ENCODE measurements around the gene YIPF1. TPM values are rescaled to one million over a fixed set of nuclear protein-coding genes. Genes with fewer than 3 reads are reported as not detected.
"Not testable (repeated sequence)": the region's sequence is repeated elsewhere in the genome, so short reads cannot be mapped to it uniquely, and the experiment has no call there.

The YIPF1 gene
- total and polyA plus RNA-seq, 2 experiments from 2014 or later = 27.7 to 34.0 TPM

DNA sequence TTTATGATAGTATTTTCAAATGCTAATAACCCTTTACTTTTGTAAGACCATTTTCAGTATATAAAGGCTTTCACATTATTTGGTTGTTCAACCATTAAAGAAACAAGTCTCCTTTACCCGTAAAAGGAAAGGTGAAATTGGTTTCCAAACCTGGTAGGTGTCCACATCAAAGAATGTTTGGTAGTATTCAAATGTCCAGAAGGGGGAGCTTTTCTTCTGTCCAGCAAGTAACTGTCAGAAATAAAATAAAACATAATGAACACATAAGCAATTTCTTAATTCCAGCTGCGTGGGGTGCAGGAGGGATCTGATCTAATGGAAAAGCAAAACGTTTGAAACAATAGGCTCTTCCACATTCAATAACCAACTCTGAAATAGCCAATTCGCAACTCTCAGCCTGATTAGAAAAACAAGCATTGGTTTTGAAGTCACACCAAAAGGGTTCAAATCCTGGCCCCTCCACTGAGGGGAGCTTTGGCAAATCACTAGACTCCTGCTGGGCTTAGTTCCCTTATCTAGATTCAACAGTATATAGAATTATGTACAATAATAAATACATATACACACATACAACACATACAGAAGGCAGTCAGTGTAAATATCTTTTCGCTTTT lies 11.0 kb downstream of the YIPF1 start:
- Histone ChIP-seq H3K27ac (no peak overlapping the region), H3K9me3 (ENCODE audit: low read depth) (peaks cover 3% of the 10 kb centered on the region), H3K4me2 (no peak overlapping the region), H3K36me3 (replicated peaks; ENCODE audit: insufficient read depth, low read depth) (no peaks in the 10 kb centered on the region), H3K27me3 (no peaks in the 10 kb centered on the region), H3K4me1 (ENCODE audit: insufficient read depth) (no peaks in the 10 kb centered on the region), H2AFZ (no peak overlapping the region), H3K79me2 (no peaks in the 10 kb centered on the region), H4K20me1 (ENCODE audit: insufficient read depth, poor library complexity, severe bottlenecking) (no peaks in the 10 kb centered on the region), H3K9me2 (replicated peaks; ENCODE audit: insufficient read depth) (no peaks in the 10 kb centered on the region), H3K4me3 (no peak overlapping the region)
- WGBS (ENCODE audit: low lambda C conversion rate, missing lambda C conversion rate) = 60% methylated on average over 5 of the region's 5 CpGs
- peak; percentile 73 for DNase-seq (ENCODE audit: low spot score)
- no peak for TF ChIP-seq EZH2 (IDR thresholded peaks at IDR 0.05; ENCODE audit: borderline replicate concordance)
- TF ChIP-seq, protein P1, sequence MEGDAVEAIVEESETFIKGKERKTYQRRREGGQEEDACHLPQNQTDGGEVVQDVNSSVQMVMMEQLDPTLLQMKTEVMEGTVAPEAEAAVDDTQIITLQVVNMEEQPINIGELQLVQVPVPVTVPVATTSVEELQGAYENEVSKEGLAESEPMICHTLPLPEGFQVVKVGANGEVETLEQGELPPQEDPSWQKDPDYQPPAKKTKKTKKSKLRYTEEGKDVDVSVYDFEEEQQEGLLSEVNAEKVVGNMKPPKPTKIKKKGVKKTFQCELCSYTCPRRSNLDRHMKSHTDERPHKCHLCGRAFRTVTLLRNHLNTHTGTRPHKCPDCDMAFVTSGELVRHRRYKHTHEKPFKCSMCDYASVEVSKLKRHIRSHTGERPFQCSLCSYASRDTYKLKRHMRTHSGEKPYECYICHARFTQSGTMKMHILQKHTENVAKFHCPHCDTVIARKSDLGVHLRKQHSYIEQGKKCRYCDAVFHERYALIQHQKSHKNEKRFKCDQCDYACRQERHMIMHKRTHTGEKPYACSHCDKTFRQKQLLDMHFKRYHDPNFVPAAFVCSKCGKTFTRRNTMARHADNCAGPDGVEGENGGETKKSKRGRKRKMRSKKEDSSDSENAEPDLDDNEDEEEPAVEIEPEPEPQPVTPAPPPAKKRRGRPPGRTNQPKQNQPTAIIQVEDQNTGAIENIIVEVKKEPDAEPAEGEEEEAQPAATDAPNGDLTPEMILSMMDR (IDR thresholded peaks at IDR 0.05; ENCODE audit: poor library complexity) = peak; percentile 68

- not testable (repeated sequence) for H3K9me2 ChIP-seq (replicated peaks; ENCODE audit: insufficient read depth); H3K4me2 ChIP-seq; H3K9me3 ChIP-seq (ENCODE audit: low read depth); H3K4me1 ChIP-seq (ENCODE audit: insufficient read depth); H3K36me3 ChIP-seq (replicated peaks; ENCODE audit: insufficient read depth, low read depth); H3K4me3 ChIP-seq; H3K27me3 ChIP-seq; H3K27ac ChIP-seq; H4K20me1 ChIP-seq (ENCODE audit: insufficient read depth, poor library complexity, severe bottlenecking); H2AFZ ChIP-seq; DNase-seq (ENCODE audit: low spot score); H3K79me2 ChIP-seq
- 93% methylated on average over 2 of the region's 2 CpGs for WGBS (ENCODE audit: low lambda C conversion rate, missing lambda C conversion rate)
Observed at GRCh38 chr1:53875150-53875549, 14.4 kb downstream of the YIPF1 start.

GRCh38 chr1:53871773-53872484 lies 17.7 kb downstream of the YIPF1 start:
- H3K4me2 ChIP-seq = no peak overlapping the region
- H3K79me2 ChIP-seq = no peaks in the 10 kb centered on the region
- no peaks in the 10 kb centered on the region for H3K4me1 ChIP-seq (ENCODE audit: insufficient read depth)
- H3K27ac ChIP-seq = no peak overlapping the region
- TF ChIP-seq, protein P1 (IDR thresholded peaks at IDR 0.05; ENCODE audit: poor library complexity) = no peak
- TF ChIP-seq EZH2phosphoT487 (IDR thresholded peaks at IDR 0.05; ENCODE audit: low read depth, severe bottlenecking, unreplicated experiment) (no peak), EZH2 (IDR thresholded peaks at IDR 0.05; ENCODE audit: borderline replicate concordance) (no peak)
- WGBS (ENCODE audit: low lambda C conversion rate, missing lambda C conversion rate) = 89% methylated on average over 5 of the region's 5 CpGs
- H3K36me3 ChIP-seq (replicated peaks; ENCODE audit: insufficient read depth, low read depth) = no peaks in the 10 kb centered on the region
- no peak overlapping the region for H2AFZ ChIP-seq
- H3K27me3 ChIP-seq = no peaks in the 10 kb centered on the region
- H4K20me1 ChIP-seq (ENCODE audit: insufficient read depth, poor library complexity, severe bottlenecking) = no peaks in the 10 kb centered on the region
- H3K4me3 ChIP-seq = no peak overlapping the region
- no peaks in the 10 kb centered on the region for H3K9me3 ChIP-seq (ENCODE audit: low read depth)
- no peak for DNase-seq (ENCODE audit: low spot score)
- no peaks in the 10 kb centered on the region for H3K9me2 ChIP-seq (replicated peaks; ENCODE audit: insufficient read depth)

- WGBS (ENCODE audit: low lambda C conversion rate, missing lambda C conversion rate) = 83% methylated on average over 4 of the region's 4 CpGs
- no peak overlapping the region for H3K4me3 ChIP-seq
- no peak for TF ChIP-seq EZH2 (IDR thresholded peaks at IDR 0.05; ENCODE audit: borderline replicate concordance)
- TF ChIP-seq, protein P1 (IDR thresholded peaks at IDR 0.05; ENCODE audit: poor library complexity) = no peak
- no peaks in the 10 kb centered on the region for H3K27me3 ChIP-seq
- H3K79me2 ChIP-seq = no peaks in the 10 kb centered on the region
- no peaks in the 10 kb centered on the region for H3K4me1 ChIP-seq (ENCODE audit: insufficient read depth)
- H3K9me2 ChIP-seq (replicated peaks; ENCODE audit: insufficient read depth) = no peaks in the 10 kb centered on the region
- no peak overlapping the region for H3K27ac ChIP-seq
- H2AFZ ChIP-seq = no peak overlapping the region
- DNase-seq (ENCODE audit: low spot score) = no peak
- no peaks in the 10 kb centered on the region for H3K9me3 ChIP-seq (ENCODE audit: low read depth)
- H4K20me1 ChIP-seq (ENCODE audit: insufficient read depth, poor library complexity, severe bottlenecking) = no peaks in the 10 kb centered on the region
- H3K4me2 ChIP-seq = no peak overlapping the region
- H3K36me3 ChIP-seq (replicated peaks; ENCODE audit: insufficient read depth, low read depth) = no peaks in the 10 kb centered on the region
Observed at GRCh38 chr1:53871221-53871620, 18.4 kb downstream of the YIPF1 start.
